Measurements from ENCODE around the gene LCN15.
"Not testable (repeated sequence)": the region's sequence is repeated elsewhere in the genome, so short reads cannot be mapped to it uniquely, and the experiment has no call there.

Gene LCN15

DNA sequence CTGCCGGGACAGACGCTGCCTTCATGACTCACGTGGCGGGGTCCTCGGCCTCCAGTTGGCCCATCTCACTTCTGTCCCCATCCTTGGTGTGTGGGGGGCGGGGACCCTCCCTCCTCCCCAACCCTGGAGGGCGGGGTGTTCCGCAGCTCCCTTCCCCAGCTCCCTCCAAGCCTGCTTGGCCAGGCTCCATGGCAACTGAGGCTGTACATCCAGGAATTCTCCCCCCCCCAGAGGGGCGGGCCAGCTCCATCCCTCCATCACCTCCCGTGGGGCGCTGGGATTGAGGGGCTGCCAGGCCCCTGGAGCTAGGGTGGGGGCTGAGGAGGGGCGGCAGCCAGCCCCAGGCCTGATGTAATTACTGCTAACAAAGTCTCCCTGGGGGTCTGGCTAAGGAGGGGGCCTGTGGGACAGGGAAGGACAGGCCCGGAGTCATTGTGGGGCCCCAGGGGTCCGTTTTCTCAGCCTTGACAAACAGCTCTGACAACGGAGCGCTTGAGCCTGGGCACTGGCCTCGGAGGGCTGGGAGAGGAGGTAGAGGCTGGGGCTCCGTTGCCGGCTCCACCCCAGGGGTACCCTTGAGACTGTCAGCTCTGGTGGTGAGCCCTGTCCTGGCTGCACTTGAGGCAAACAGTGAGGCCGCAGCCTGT, 43.9 kb downstream of the LCN15 start:
- DNase-seq, result no peak

DNA sequence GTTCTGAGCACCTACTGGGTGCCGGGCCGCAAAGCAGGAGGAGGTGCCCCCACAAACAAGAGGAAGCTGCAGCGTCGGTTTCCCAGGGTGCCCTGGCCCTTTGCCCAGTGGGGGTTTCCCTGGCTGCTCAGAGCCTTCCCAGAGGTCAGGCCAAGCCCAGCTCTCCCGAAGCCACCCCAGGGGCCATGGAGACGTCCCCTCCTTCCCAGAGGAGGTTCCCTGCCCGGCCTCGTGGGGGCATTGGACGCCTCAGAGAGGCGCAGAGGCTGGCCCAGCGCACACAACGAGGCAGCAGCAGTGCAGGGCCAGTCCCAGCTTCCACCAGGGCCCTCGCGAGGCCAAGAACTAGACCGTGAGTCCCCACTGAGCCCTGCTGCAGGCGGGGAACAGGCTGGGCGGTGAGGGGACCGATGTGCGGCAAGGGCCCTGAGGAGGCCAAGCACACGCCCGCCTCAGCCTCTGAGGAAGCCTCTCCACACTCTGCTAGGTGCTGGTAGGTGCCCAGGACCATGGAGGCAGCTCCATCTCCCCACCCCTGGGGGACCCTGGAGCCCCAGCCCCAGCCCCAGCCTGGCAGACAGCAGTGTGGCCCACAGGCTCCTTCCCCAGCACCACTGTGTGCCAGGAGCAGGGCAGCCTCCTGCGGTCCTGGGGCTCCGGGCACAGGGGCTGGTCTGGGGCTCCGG, 45.0 kb downstream of the LCN15 start:
- DNase-seq, result no peak

DNA sequence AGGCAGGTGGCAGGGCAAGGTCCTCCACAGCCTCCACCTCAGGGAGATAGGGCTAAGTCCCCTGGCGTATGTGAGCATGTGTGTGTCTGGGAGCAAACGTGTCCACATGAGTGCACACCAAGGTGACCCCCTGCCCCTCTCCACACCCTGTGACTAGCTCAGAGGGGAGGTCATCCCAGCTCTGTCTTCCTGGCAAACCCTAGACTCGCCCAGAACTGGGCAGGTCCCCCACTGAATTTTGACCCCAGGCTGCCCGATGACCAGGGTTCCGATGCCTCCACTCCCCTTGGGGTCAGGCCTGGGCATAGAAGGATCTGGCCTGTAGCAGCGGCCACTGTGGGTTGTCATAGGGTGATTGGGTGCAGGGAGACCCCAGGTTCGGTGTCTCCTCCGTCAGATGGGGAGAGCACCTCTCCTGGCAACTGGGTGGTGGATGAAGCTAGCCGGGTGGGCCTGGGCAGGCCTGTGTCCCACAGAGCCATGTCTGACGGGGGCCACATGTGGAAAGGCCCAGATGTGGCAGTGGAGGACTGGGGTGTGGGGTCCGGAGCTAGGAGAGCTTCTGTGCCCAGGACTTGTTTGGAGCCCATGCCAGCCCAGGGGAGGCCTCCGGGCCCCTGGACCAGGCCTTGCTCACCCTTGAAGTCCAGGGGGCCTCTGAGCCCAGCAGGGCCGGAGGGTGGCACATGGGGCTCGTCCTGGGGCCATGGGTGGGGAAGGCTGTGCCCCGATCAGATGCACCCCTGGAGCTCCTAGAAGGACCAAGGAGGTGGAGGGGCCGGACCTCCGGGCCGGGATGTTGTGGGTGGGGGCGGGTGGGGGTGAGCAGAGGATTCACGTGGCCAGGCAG, 45.7 kb downstream of the LCN15 start:
- no peak for DNase-seq

DNA sequence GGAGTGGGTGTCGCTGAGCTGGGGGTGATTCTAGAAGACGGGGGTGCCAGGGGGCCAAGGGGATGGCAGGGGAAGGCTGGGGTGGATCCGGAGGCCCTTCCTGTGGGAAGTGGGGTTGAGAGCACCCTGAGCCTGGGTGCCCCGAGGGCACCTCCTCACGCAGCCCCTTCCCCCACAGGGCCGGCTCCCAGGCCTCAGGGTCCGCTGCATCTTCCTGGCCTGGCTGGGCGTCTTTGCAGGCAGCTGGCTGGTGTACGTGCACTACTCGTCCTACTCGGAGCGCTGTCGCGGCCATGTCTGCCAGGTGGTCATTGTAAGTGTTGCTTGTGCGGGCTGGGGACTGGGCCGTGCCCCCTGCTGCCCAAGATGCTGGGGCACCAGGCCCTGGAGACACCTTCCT, 46.9 kb downstream of the LCN15 start:
- no peak for DNase-seq

DNA sequence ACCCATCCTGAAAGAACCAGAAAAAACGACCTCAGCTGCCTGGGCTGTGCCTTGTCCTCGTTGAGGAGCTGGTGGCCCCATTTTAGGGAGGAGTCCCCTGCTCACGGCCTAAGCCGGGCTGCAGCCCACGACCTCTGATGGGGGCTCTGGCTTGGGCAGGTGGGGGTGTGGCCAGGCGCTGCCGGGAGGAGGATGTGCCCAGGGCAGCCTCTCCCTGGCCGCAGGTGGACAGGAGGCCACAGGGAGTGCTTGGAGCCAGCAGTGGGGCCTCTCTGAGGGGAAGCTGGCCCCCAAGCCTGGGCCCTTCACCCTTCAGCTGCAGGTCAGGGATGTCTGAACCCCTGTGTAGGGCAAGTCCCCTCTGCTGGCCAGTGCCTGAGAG, 49.4 kb downstream of the LCN15 start:
- no peak for DNase-seq

DNA sequence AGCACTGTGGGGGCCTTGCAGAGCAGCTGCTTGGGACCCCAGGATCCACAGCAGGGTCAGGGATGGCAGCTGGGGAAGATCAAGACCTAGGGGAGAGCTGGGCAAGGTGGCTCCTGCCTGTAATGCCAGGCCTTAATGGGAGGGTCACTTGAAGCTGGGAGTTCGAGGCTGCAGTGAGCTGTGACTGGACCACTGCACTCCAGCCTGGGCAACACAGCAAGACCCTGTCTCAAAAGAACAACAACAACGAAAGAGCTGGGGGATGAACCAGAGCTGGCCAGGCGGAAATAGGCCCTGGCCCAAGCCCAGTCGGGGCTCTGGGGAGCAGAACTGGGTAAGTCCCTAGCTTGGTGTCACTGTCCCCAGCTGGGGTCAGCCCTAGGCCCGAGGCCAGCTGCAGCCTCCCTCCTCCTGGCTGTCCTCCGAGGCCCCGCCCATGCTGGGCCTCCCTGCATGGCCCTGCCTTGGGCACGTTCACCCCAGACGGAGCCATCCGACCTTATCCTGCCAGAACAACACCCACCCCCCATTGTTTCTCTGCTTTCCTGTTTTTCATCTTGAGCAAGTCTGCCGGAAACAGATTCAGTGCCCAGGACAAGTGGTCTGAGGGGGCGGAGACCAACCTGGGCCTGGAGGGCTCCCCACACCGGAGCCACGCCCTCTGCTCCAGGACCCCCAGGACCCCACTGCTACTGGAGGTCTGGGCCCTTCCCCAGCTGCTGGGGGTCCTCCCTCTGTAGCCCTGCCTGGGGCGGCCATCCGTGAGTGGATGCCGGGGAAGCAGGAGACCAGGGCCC, 50.0 kb downstream of the LCN15 start:
- no peak for DNase-seq

DNA sequence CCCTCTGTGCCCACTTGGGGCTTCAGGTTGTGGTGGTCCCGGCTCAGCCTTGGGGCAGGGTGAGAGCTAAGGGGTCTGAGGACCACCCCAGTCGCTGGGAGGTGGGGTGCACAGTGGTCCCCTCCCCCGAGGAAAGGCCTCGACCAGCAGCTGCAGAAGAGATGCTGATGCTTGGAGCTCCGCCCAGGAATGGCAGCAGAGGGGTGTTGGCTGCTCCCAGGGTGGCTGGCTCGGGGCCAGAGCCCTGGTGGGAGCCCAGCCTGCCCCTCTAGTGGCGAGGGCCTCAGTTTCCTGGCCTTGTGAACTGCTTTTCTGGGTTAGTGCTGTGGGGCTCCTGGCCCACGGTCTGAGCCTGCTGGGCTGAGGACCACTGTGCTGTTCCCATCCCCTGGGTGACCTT, 50.8 kb downstream of the LCN15 start:
- DNase-seq, result no peak

DNA sequence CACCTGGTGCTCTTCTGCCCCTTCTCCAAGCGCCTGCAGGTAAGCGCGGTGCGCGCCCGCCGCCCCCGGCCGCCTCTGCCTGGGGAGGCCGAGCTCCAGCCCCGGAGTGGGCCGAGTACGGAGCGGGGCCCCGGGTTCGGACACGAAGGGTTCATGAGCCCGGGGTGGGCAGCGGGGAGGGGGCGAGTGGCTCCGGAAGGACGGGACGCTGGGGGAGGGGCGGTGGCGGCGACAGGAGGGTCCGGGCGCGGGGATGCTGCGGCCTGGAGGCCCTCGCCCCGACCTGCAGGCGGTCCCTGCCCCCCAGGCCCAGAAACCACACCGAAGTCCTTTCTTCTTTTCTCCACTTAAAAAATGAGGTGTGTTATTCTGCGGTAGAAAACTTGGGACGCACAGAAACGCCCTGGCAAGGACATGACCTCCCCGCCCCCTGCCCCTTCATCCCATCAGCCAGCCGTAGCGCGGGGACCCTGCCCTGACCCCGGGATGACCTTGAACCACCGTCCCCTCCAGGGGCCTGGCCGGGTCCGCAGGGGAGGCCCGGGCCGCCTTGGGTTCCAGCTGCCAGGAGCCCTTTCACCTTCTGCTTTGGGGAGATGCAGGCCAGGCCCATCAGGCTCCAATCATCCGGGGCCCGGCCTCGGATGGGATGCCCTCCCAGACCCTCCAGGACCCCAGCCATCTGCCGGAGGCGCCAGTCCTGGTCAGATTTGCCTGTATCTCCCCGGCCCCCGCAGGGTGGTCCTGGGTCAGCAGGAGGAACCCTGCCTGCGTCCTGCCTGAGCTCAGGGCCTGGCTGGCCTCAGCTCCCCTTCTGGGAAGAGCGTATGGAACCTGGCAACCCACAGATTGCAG, 51.4 kb downstream of the LCN15 start:
- DNase-seq, result no peak

DNA sequence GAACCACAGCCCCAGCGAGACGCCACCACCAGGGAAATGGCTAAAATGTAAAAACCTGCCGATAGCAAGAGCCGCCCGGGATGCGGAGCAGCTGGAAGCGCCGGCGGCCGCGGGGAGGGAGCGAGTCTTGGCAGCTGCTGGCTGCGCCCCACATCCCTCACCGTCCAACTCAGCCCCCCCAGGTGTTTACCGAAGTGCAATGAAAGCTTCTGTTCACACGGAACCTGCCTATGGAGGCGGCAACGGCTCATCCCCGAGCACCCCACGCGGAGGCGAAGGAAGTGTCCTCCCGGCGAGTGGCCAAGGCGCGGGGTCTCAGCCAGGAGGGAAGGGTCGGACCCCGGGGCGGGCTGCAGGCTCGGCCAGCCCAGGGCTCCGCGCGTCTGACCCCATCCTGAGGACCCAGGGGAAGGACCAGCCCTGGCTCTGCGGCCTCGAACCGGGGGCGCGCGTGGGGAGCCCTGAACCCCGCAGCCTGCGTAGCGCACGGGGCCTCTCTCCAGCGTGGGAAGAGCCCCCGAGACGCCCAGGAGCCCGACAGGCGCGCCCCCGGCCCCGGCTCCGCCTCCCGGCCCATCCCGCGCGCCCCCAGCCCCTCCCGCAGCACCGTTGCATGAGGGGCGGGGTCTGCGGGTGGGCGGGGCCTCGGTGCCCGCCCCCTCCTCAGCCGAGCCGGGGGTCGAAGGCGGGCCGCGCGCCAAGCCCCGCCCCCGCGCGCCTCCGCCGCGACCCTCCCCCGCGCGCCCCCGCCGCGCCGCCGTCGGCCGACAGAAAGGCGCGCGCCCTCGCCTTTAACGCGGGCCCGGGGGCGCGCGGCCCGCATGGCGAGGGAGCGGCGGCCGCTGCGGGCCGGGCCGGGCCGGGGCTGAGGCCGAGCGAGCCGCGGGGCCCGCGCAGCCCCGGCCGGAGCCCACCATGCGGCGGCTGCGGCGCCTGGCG, 52.3 kb downstream of the LCN15 start, which contains the start of gene DIPK1B:
Gene DIPK1B, plus strand, starts transcription at position 822 of the 939 bp plus-strand sequence. Its CDS starts 94 bp downstream, at position 916.
- no peak for DNase-seq

DNA sequence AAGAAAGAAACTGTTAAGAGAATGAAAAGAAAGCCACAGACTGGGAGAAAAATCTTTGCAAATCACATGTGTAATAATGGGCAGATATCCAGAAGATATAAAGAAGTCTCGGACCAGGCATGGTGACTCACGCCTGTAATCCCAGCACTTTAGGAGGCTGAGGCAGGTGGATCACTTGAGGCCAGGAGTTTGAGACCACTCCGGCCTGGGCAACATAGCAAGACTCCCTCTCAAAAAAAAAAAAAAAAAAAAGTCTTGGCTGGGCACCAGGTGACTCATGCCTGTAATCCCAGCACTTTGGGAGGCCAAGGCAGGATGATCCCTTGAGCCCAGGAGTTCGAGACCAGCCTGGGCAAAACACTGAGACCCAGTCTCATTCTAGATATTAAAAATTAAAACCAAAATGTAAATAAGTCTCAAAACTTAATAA, 53.1 kb downstream of the LCN15 start:
- DNase-seq, result not testable (repeated sequence)

DNA sequence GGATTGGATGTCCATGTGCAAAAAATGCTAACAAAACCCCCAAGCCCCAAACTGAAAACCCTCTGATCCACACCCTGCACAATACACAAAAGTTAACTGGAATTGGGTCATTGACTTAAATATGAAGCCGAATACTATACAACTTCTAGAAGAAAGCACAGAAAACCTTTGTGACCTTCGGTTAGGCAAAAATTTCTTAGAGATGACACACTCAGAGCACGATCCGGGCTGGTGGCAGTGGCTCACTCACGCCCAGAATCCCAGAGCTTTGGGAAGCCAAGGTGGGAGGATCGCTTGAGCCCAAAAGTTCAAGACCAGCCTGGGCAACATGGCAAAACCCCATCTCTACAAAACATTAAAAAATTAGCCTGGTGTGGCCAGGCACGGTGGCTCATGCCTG, 53.8 kb downstream of the LCN15 start:
- no peak for DNase-seq

All from stimulated activated CD4-positive, alpha-beta T cell treated with anti-CD3 and anti-CD28 coated beads, Interleukin-12 subunit alpha, Interleukin-12 subunit beta, amount 100 ng/mL, for 4 hours (primary cell).